Measurements from ENCODE around the gene TTLL11.

DNA sequence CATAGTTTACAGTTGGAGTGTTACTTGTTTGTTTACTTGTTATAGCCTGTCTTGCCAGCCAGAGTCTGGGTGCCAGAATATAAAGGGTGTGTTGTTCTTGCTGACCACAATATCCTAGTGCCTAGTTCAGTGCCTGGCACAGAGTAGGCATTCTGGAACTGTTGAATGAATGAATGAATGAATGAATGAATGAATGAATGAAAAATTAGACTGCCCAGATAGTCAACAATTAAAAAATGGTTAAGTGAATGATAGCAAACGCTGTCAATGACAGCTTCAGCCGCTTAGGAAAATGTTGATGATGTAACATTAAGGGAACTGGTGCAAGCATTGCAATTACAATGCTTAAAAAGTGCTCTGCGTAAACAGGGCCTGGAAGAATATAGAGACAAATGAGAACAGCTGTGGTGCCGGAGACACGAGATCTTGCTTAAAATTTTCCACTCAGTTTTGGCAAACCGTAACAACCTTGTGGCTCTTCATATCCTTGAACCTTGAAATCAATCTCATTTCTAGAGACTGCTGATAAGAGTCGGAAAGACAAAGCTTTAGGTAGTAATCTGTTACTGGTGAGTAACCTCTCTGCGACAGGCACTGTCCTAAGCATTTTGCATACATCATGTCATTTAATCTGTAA is 4.7 kb upstream of the TTLL11 start:
- TF ChIP-seq, protein P1, sequence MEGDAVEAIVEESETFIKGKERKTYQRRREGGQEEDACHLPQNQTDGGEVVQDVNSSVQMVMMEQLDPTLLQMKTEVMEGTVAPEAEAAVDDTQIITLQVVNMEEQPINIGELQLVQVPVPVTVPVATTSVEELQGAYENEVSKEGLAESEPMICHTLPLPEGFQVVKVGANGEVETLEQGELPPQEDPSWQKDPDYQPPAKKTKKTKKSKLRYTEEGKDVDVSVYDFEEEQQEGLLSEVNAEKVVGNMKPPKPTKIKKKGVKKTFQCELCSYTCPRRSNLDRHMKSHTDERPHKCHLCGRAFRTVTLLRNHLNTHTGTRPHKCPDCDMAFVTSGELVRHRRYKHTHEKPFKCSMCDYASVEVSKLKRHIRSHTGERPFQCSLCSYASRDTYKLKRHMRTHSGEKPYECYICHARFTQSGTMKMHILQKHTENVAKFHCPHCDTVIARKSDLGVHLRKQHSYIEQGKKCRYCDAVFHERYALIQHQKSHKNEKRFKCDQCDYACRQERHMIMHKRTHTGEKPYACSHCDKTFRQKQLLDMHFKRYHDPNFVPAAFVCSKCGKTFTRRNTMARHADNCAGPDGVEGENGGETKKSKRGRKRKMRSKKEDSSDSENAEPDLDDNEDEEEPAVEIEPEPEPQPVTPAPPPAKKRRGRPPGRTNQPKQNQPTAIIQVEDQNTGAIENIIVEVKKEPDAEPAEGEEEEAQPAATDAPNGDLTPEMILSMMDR (IDR thresholded peaks at IDR 0.05), result no peak
- TF ChIP-seq EP300 (IDR thresholded peaks at IDR 0.05), result no peak
- TF ChIP-seq POLR2AphosphoS5 (IDR thresholded peaks at IDR 0.05), result no peak

All from suprapubic skin (tissue), 4 donors.